ENCODE measurements around the gene PFKL. TPM values are rescaled to one million over a fixed set of nuclear protein-coding genes. Genes with fewer than 3 reads are reported as not detected.
A peak's percentile ranks its signal among the peaks of the same experiment; 100 is the strongest.

The PFKL gene
- total RNA-seq, 1 experiment from 2014 or later = 67.5 TPM

- Histone ChIP-seq H3F3A (ENCODE audit: insufficient read depth, low read depth) (peaks cover 15% of the 10 kb centered on the region; the same call in 1 of the 2 replicates), H3K4me2 (peak overlapping the region; percentile 70), H3K4me3 (peak overlapping the region; percentile 70), H3K27ac (0 out of 2 replicates have a peak overlapping the region, but pooled peaks have one; percentile 43), H3K9me3 (ENCODE audit: insufficient read depth, low read depth) (no peaks in the 10 kb centered on the region), H3K79me2 (ENCODE audit: low read depth) (peaks cover 10% of the 10 kb centered on the region; the same call in 1 of the 2 replicates), H3K4me1 (replicated peaks; ENCODE audit: insufficient read depth) (peaks cover 25% of the 10 kb centered on the region; the same call in 1 of the 2 replicates), H2AFZ (no peak overlapping the region), H3K9me2 (ENCODE audit: insufficient read depth) (no peaks in the 10 kb centered on the region), H3K36me3 (ENCODE audit: low read depth) (no peaks in the 10 kb centered on the region), H3K27me3 (ENCODE audit: insufficient read depth, low read depth) (no peaks in the 10 kb centered on the region), H4K20me1 (ENCODE audit: insufficient read depth) (peaks cover 8% of the 10 kb centered on the region)
- CTCF ChIA-PET = no interaction called here
- no TSS peak for BruUV-seq (replicated peaks)
- POLR2A ChIA-PET (ENCODE audit: unreplicated experiment) = no interaction called here
- TF ChIP-seq, protein P1, sequence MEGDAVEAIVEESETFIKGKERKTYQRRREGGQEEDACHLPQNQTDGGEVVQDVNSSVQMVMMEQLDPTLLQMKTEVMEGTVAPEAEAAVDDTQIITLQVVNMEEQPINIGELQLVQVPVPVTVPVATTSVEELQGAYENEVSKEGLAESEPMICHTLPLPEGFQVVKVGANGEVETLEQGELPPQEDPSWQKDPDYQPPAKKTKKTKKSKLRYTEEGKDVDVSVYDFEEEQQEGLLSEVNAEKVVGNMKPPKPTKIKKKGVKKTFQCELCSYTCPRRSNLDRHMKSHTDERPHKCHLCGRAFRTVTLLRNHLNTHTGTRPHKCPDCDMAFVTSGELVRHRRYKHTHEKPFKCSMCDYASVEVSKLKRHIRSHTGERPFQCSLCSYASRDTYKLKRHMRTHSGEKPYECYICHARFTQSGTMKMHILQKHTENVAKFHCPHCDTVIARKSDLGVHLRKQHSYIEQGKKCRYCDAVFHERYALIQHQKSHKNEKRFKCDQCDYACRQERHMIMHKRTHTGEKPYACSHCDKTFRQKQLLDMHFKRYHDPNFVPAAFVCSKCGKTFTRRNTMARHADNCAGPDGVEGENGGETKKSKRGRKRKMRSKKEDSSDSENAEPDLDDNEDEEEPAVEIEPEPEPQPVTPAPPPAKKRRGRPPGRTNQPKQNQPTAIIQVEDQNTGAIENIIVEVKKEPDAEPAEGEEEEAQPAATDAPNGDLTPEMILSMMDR (conservative IDR thresholded peaks at IDR 0.05) = no peak
- TF ChIP-seq EZH2 (IDR thresholded peaks at IDR 0.05; ENCODE audit: low read depth) = no peak
- intact Hi-C loops (cut with micrococcal nuclease; ENCODE audit: unreplicated experiment) = no loop called here
- no peak for DNase-seq
Measured at GRCh38 chr21:44299085-44299457, 782 bp upstream of the PFKL start.

- ChIA-PET POLR2A (ENCODE audit: unreplicated experiment) (no interaction called here), CTCF (no interaction called here)
- Histone ChIP-seq H3K36me3 (ENCODE audit: low read depth) (no peaks in the 10 kb centered on the region), H2AFZ (0 out of 2 replicates have a peak overlapping the region, but pooled peaks have one; percentile 39), H3K4me2 (peak overlapping the region; percentile 80), H3K4me1 (replicated peaks; ENCODE audit: insufficient read depth) (0 out of 2 replicates have a peak, but pooled peaks cover 13% of the 10 kb centered on the region), H3K4me3 (peak overlapping the region; percentile 64), H3K9me3 (ENCODE audit: insufficient read depth, low read depth) (no peaks in the 10 kb centered on the region), H3K27me3 (ENCODE audit: insufficient read depth, low read depth) (no peaks in the 10 kb centered on the region), H3K27ac (0 out of 2 replicates have a peak overlapping the region, but pooled peaks have one; percentile 26), H3K9me2 (ENCODE audit: insufficient read depth) (no peaks in the 10 kb centered on the region), H3K79me2 (ENCODE audit: low read depth) (peaks cover 10% of the 10 kb centered on the region; the same call in 1 of the 2 replicates), H3F3A (ENCODE audit: insufficient read depth, low read depth) (peaks cover 15% of the 10 kb centered on the region; the same call in 1 of the 2 replicates), H4K20me1 (ENCODE audit: insufficient read depth) (peaks cover 15% of the 10 kb centered on the region)
- TSS peak; percentile 35 for BruUV-seq (replicated peaks)
- TF ChIP-seq, protein P1 (conservative IDR thresholded peaks at IDR 0.05) = no peak
- no peak for TF ChIP-seq EZH2 (IDR thresholded peaks at IDR 0.05; ENCODE audit: low read depth)
- DNase-seq = peak in 1 of 2 experiments; percentile 67
- intact Hi-C loops (cut with micrococcal nuclease; ENCODE audit: unreplicated experiment) = no loop called here
Measured at GRCh38 chr21:44300262-44300959, 558 bp downstream of the PFKL start.

- CTCF ChIA-PET = no interaction called here
- Histone ChIP-seq H3K27me3 (ENCODE audit: insufficient read depth, low read depth) (no peaks in the 10 kb centered on the region), H2AFZ (no peak overlapping the region), H3K36me3 (ENCODE audit: low read depth) (no peaks in the 10 kb centered on the region), H3K27ac (no peak overlapping the region), H3K4me1 (replicated peaks; ENCODE audit: insufficient read depth) (0 out of 2 replicates have a peak, but pooled peaks cover 12% of the 10 kb centered on the region), H4K20me1 (ENCODE audit: insufficient read depth) (peaks cover 22% of the 10 kb centered on the region), H3K79me2 (ENCODE audit: low read depth) (peaks cover 10% of the 10 kb centered on the region; the same call in 1 of the 2 replicates), H3K9me3 (ENCODE audit: insufficient read depth, low read depth) (no peaks in the 10 kb centered on the region), H3F3A (ENCODE audit: insufficient read depth, low read depth) (peaks cover 15% of the 10 kb centered on the region; the same call in 1 of the 2 replicates), H3K4me3 (peak overlapping the region; percentile 64; the same call in 1 of the 2 replicates), H3K4me2 (peak overlapping the region; percentile 80), H3K9me2 (ENCODE audit: insufficient read depth) (no peaks in the 10 kb centered on the region)
- no TSS peak for BruUV-seq (replicated peaks)
- intact Hi-C loops (cut with micrococcal nuclease; ENCODE audit: unreplicated experiment) = no loop called here
- TF ChIP-seq, protein P1 (conservative IDR thresholded peaks at IDR 0.05) = no peak
- TF ChIP-seq EZH2 (IDR thresholded peaks at IDR 0.05; ENCODE audit: low read depth) = no peak
- DNase-seq = no peak
- POLR2A ChIA-PET (ENCODE audit: unreplicated experiment) = no interaction called here
Measured at GRCh38 chr21:44301141-44301540, 1.3 kb downstream of the PFKL start.

All from PC-9 (cell line).